Progenitor cell of endocrine pancreas (in vitro differentiated cells): ENCODE measurements around the gene DNPEP. TPM values are rescaled to one million over a fixed set of nuclear protein-coding genes. Genes with fewer than 3 reads are reported as not detected.

ENCODE experiments used
- DNase-seq: peaks from one replicate; pipeline ENCODE4 v3.0.0; 2021; ENCODE audit warnings: low spot score; ENCODE audit not compliant: unreplicated experiment
- H3K27ac Mint-ChIP-seq: 2 replicates; pipeline ENCODE4 v1.8.0; 2021; ENCODE audit warnings: mild to moderate bottlenecking, moderate library complexity, mixed read lengths
- H3K27me3 Mint-ChIP-seq: 2 replicates; pipeline ENCODE4 v1.8.0; 2021; ENCODE audit warnings: mixed read lengths
- H3K36me3 Mint-ChIP-seq: 2 replicates; pipeline ENCODE4 v1.8.0; 2022; ENCODE audit warnings: mixed read lengths; ENCODE audit not compliant: insufficient read depth
- H3K4me1 Mint-ChIP-seq: 2 replicates; pipeline ENCODE4 v1.8.0; 2021; ENCODE audit warnings: low read depth, mixed read lengths
- H3K4me3 Mint-ChIP-seq: 2 replicates; pipeline ENCODE4 v1.8.0; 2021; ENCODE audit warnings: low read depth, mild to moderate bottlenecking, moderate library complexity, mixed read lengths
- H3K9me3 Mint-ChIP-seq: 2 replicates; pipeline ENCODE4 v1.8.0; 2021; ENCODE audit warnings: low read depth, mixed read lengths
- CTCF ChIP-seq: fragments of 200-600 bp; sonication (generic); IDR thresholded peaks from one replicate; pipeline ENCODE4 v1.5.0; 2021; ENCODE audit warnings: antibody characterized with exemption, mild to moderate bottlenecking; ENCODE audit not compliant: unreplicated experiment
- total RNA-seq: library from RNA; stranded (reverse); gene quantifications from 2 replicates; pipeline ENCODE4 v1.2.1, GENCODE V29; 2021

The DNPEP gene
- total RNA-seq, 1 donor from 2014 or later: 36.0 TPM

- peaks cover 13% of the 10 kb centered on the region for H3K4me1 Mint-ChIP-seq
- no peak overlapping the region for H3K4me3 Mint-ChIP-seq
- no peak for TF ChIP-seq CTCF
- no peaks in the 10 kb centered on the region for H3K9me3 Mint-ChIP-seq
- peaks cover 24% of the 10 kb centered on the region for H3K27me3 Mint-ChIP-seq
- no peak for DNase-seq
- H3K27ac Mint-ChIP-seq: no peak overlapping the region
- no peaks in the 10 kb centered on the region for H3K36me3 Mint-ChIP-seq
These were observed 18.5 kb upstream of the DNPEP start for GRCh38 chr2:219405958-219406860.

- no peak for TF ChIP-seq CTCF
- H3K27me3 Mint-ChIP-seq: peaks cover 24% of the 10 kb centered on the region
- no peak overlapping the region for H3K4me3 Mint-ChIP-seq
- no peaks in the 10 kb centered on the region for H3K36me3 Mint-ChIP-seq
- H3K27ac Mint-ChIP-seq: no peak overlapping the region
- DNase-seq: no peak
- H3K4me1 Mint-ChIP-seq: peaks cover 16% of the 10 kb centered on the region
- H3K9me3 Mint-ChIP-seq: no peaks in the 10 kb centered on the region
These were observed 17.7 kb upstream of the DNPEP start for GRCh38 chr2:219405451-219405850.

GRCh38 chr2:219404954-219405353 lies 17.2 kb upstream of the DNPEP start:
- no peaks in the 10 kb centered on the region for H3K9me3 Mint-ChIP-seq
- TF ChIP-seq CTCF: no peak
- DNase-seq: no peak
- no peak overlapping the region for H3K27ac Mint-ChIP-seq
- no peaks in the 10 kb centered on the region for H3K36me3 Mint-ChIP-seq
- peaks cover 21% of the 10 kb centered on the region for H3K4me1 Mint-ChIP-seq
- no peak overlapping the region for H3K4me3 Mint-ChIP-seq
- H3K27me3 Mint-ChIP-seq: peaks cover 24% of the 10 kb centered on the region

GRCh38 chr2:219404291-219404910 lies 16.7 kb upstream of the DNPEP start:
- H3K36me3 Mint-ChIP-seq: no peaks in the 10 kb centered on the region
- DNase-seq: no peak
- H3K27ac Mint-ChIP-seq: no peak overlapping the region

More at GRCh38 chr2:219404291-219404910, 16.7 kb upstream of the DNPEP start:
- peaks cover 19% of the 10 kb centered on the region for H3K27me3 Mint-ChIP-seq
- peaks cover 26% of the 10 kb centered on the region for H3K4me1 Mint-ChIP-seq
- TF ChIP-seq CTCF: no peak
- H3K4me3 Mint-ChIP-seq: no peak overlapping the region
- no peaks in the 10 kb centered on the region for H3K9me3 Mint-ChIP-seq
